ENCODE measurements around the gene DEFB110.

Gene DEFB110

GRCh38 chr6:50021894-50022293 lies at the start of gene DEFB110:
TSS of gene DEFB110 (minus strand) at chr6:50021994. CDS start at chr6:50021935, 59 bp downstream.
- no peak for DNase-seq (ENCODE audit: low read depth in 2 of 2)

GRCh38 chr6:50070101-50070500 lies 48.3 kb upstream of the DEFB110 start:
- DNase-seq (ENCODE audit: low read depth in 2 of 2) = no peak

GRCh38 chr6:50062051-50062450 lies 40.3 kb upstream of the DEFB110 start:
- DNase-seq (ENCODE audit: low read depth in 2 of 2) = no peak

- no peak for DNase-seq (ENCODE audit: low read depth in 2 of 2)
These were observed 34.4 kb upstream of the DEFB110 start for GRCh38 chr6:50056242-50056641.

- no peak for DNase-seq (ENCODE audit: low read depth in 2 of 2)
These were observed 28.0 kb upstream of the DEFB110 start, which contains the start of gene DEFB112 for GRCh38 chr6:50049829-50050228. TSS of gene DEFB112 (minus strand) at chr6:50049929. CDS start at chr6:50049869, 60 bp downstream.

- no peak for DNase-seq (ENCODE audit: low read depth in 2 of 2)
These were observed 25.2 kb upstream of the DEFB110 start for GRCh38 chr6:50047026-50047425.

- DNase-seq (ENCODE audit: low read depth in 2 of 2) = no peak
These were observed 9.2 kb upstream of the DEFB110 start for GRCh38 chr6:50030777-50031562.

GRCh38 chr6:50030350-50030749 lies 8.6 kb upstream of the DEFB110 start:
- DNase-seq (ENCODE audit: low read depth in 2 of 2) = no peak

GRCh38 chr6:50025258-50025657 lies 3.5 kb upstream of the DEFB110 start:
- no peak for DNase-seq (ENCODE audit: low read depth in 2 of 2)

- no peak for DNase-seq (ENCODE audit: low read depth in 2 of 2)
These were observed 14.0 kb downstream of the DEFB110 start for GRCh38 chr6:50007819-50008218.

- DNase-seq (ENCODE audit: low read depth in 2 of 2) = no peak
These were observed 18.7 kb downstream of the DEFB110 start for GRCh38 chr6:50003139-50003538.

GRCh38 chr6:49995278-49995677 lies 26.5 kb downstream of the DEFB110 start:
- DNase-seq (ENCODE audit: low read depth in 2 of 2) = no peak

GRCh38 chr6:49988900-49989299 lies 32.9 kb downstream of the DEFB110 start:
- DNase-seq (ENCODE audit: low read depth in 2 of 2) = no peak

GRCh38 chr6:49987749-49988148 lies 34.0 kb downstream of the DEFB110 start:
- DNase-seq (ENCODE audit: low read depth in 2 of 2) = no peak

- DNase-seq (ENCODE audit: low read depth in 2 of 2) = no peak
These were observed 35.2 kb downstream of the DEFB110 start for GRCh38 chr6:49986551-49986950.

GRCh38 chr6:49982046-49982445 lies 39.7 kb downstream of the DEFB110 start:
- no peak for DNase-seq (ENCODE audit: low read depth in 2 of 2)

- no peak for DNase-seq (ENCODE audit: low read depth in 2 of 2)
These were observed 40.9 kb downstream of the DEFB110 start for GRCh38 chr6:49980898-49981297.

GRCh38 chr6:49979584-49979983 lies 42.2 kb downstream of the DEFB110 start:
- no peak for DNase-seq (ENCODE audit: low read depth in 2 of 2)

- no peak for DNase-seq (ENCODE audit: low read depth in 2 of 2)
These were observed 43.2 kb downstream of the DEFB110 start for GRCh38 chr6:49978332-49979226.

GRCh38 chr6:49969605-49970004 lies 52.2 kb downstream of the DEFB110 start, which contains the start of gene DEFB113:
TSS of gene DEFB113 (minus strand) at chr6:49969625. CDS start at chr6:49969625, 0 bp downstream.
- DNase-seq (ENCODE audit: low read depth in 2 of 2) = no peak

All from stimulated activated CD8-positive, alpha-beta memory T cell treated with anti-CD3 and anti-CD28 coated beads, Interleukin-7, amount 100 ng/mL, for 1 hour (primary cell).